K562 (cell line): ENCODE data around the gene OSBP2. TPM values are rescaled to one million over a fixed set of nuclear protein-coding genes. Genes with fewer than 3 reads are reported as not detected.
A peak's percentile ranks its signal among the peaks of the same experiment; 100 is the strongest.

ENCODE experiments used
- ATAC-seq: fragments of 200-7000 bp; cut with Tn5 transposase; 3 replicates; pipeline ENCODE4 v1.9.1; 2020; ENCODE audit warnings: moderate library complexity
- BruUV-seq: library from RNA; stranded (reverse); fragments of 400-500 nt; replicated peaks from 2 replicates; lab custom pipeline; 2021; lab: Mats Ljungman, UMichigan
- CTCF ChIA-PET: fragments of 300-600 bp; formaldehyde crosslinking; extraction: SDS; loops from one replicate; lab custom pipeline; 2021; ENCODE audit warnings: low intra/inter-chr PET ratio; lab: Yijun Ruan, JAX
- POLR2A ChIA-PET: fragments of 300-600, 350-650 bp; sonication (Branson Sonifier 250); formaldehyde crosslinking; extraction: SDS; loops from one replicate; lab custom pipeline; 2021; ENCODE audit warnings: antibody characterized with exemption, inconsistent platforms; lab: Yijun Ruan, JAX
- DNase-seq, 4 experiments: peaks; one replicate each; pipeline versions ENCODE4 v3.0.0 to v3.0.0-alpha.2; 2011 to 2018; ENCODE audit warnings: low spot score in 3 of 4, mixed read lengths in 3 of 4; ENCODE audit errors: extremely low read depth in 1 of 4
- FAIRE-seq: peaks from 2 replicates; lab custom pipeline; 2011; peaks lifted over from hg19 to GRCh38; lab: Jason Lieb, UNC
- H2AFZ ChIP-seq: 2 replicates; pipeline ENCODE4 v1.6.0; 2011; ENCODE audit warnings: low read depth, low read length, control low read depth, inconsistent platforms
- H3K27ac ChIP-seq: fragments of 200-600 bp; 3 replicates; pipeline ENCODE4 v1.8.0; 2011; ENCODE audit warnings: low read depth, mild to moderate bottlenecking, control low read depth, inconsistent platforms, low read length, moderate library complexity, mixed read lengths; ENCODE audit errors: extremely low read depth
- H3K27me3 ChIP-seq, 2 experiments: fragments of 300-600 bp in 1 of 2; 2 replicates in 1 of 2; 3 replicates in 1 of 2; pipeline versions ENCODE4 v1.6.0 to v1.8.0; 2011; ENCODE audit warnings: inconsistent platforms in 2 of 2, low read length in 2 of 2, mild to moderate bottlenecking in 1 of 2, mixed read lengths in 1 of 2, moderate library complexity in 1 of 2; ENCODE audit not compliant: control insufficient read depth in 2 of 2, insufficient read depth in 2 of 2
- H3K36me3 ChIP-seq: fragments of 300-600 bp; 3 replicates; pipeline ENCODE4 v1.8.0; 2011; ENCODE audit warnings: mild to moderate bottlenecking, low read length, inconsistent platforms; ENCODE audit not compliant: control insufficient read depth, insufficient read depth
- H3K4me1 ChIP-seq, 2 experiments: fragments of 200-600 bp in 1 of 2; replicated peaks in 1 of 2; 2 replicates in 1 of 2; 3 replicates in 1 of 2; pipeline versions ENCODE4 v1.5.1 to v1.8.0; 2011; ENCODE audit warnings: inconsistent platforms in 2 of 2, low read length in 2 of 2, mild to moderate bottlenecking in 1 of 2, mixed read lengths in 1 of 2, moderate library complexity in 1 of 2; ENCODE audit not compliant: control insufficient read depth in 2 of 2, insufficient read depth in 2 of 2
- H3K4me2 ChIP-seq: 2 replicates; pipeline ENCODE4 v1.6.1; 2011; ENCODE audit warnings: low read length, control low read depth, inconsistent platforms, mixed read lengths; ENCODE audit not compliant: insufficient read depth
- H3K4me3 ChIP-seq: fragments of 200-600 bp; sonication (generic), shearing (Covaris generic); 2 replicates; pipeline ENCODE4 v1.5.1; 2016; ENCODE audit warnings: control low read depth, inconsistent platforms
- H3K79me2 ChIP-seq: fragments of 200-600 bp; 3 replicates; pipeline ENCODE4 v1.8.0; 2011; ENCODE audit warnings: low read length, inconsistent platforms; ENCODE audit not compliant: control insufficient read depth, insufficient read depth
- H3K9ac ChIP-seq, 2 experiments: 2 replicates each; pipeline versions ENCODE4 v1.6.0 to v1.6.1; 2011; ENCODE audit warnings: low read depth in 2 of 2, low read length in 2 of 2, control low read depth in 1 of 2, inconsistent platforms in 1 of 2, mild to moderate bottlenecking in 1 of 2, mixed read lengths in 1 of 2; ENCODE audit not compliant: insufficient read depth in 1 of 2
- H3K9me1 ChIP-seq: one replicate; pipeline ENCODE4 v1.6.0; 2011; ENCODE audit warnings: inconsistent platforms, mild to moderate bottlenecking, low read length, moderate library complexity; ENCODE audit not compliant: control insufficient read depth, insufficient read depth
- H3K9me3 ChIP-seq: replicated peaks from 2 replicates; pipeline ENCODE4 v1.5.1; 2011; ENCODE audit warnings: low read depth, low read length, inconsistent platforms; ENCODE audit not compliant: control insufficient read depth, insufficient read depth
- H4K20me1 ChIP-seq: replicated peaks from 2 replicates; pipeline ENCODE4 v1.6.1; 2011; ENCODE audit warnings: low read length, inconsistent platforms, mixed read lengths; ENCODE audit not compliant: control insufficient read depth, insufficient read depth
- ATF3 ChIP-seq, 2 experiments: fragments of 450-650 bp in 1 of 2; sonication (generic) in 1 of 2; formaldehyde crosslinking in 1 of 2; IDR thresholded peaks in 1 of 2; conservative IDR thresholded peaks in 1 of 2; 2 replicates each; pipeline versions ENCODE4 v1.6.1 to v1.8.1; 2016 to 2023; ENCODE audit warnings: mild to moderate bottlenecking in 2 of 2, moderate library complexity in 2 of 2, inconsistent platforms in 1 of 2, missing genetic modification reagents in 1 of 2
- C11orf30 ChIP-seq: fragments of 450-650 bp; IDR thresholded peaks from 2 replicates; pipeline ENCODE4 v1.6.1; 2016; ENCODE audit warnings: low read depth, mild to moderate bottlenecking
- CEBPG ChIP-seq, 3 experiments: fragments of 200-800 bp in 1 of 3; sonication (Bioruptor generic) in 1 of 3; sonication (generic) in 1 of 3; formaldehyde crosslinking in 1 of 3; IDR thresholded peaks in 2 of 3; conservative IDR thresholded peaks in 1 of 3; 2 replicates each; pipeline versions ENCODE4 v1.6.1 to v1.8.0; 2016 to 2022; ENCODE audit warnings: missing compliant biosample characterization in 2 of 3, missing genetic modification characterization in 2 of 3, mild to moderate bottlenecking in 1 of 3, missing genetic modification reagents in 1 of 3
- DPF2 ChIP-seq: fragments of 450-650 bp; IDR thresholded peaks from 2 replicates; pipeline ENCODE4 v1.6.1; 2016
- FOSL1 ChIP-seq: fragments of 200-800 bp; sonication (Bioruptor generic); conservative IDR thresholded peaks from 2 replicates; pipeline ENCODE4 v1.6.1; 2016; ENCODE audit warnings: missing genetic modification characterization, missing compliant biosample characterization
- FOXM1 ChIP-seq, 2 experiments: fragments of 450-650 bp in 1 of 2; sonication (generic) in 1 of 2; formaldehyde crosslinking in 1 of 2; IDR thresholded peaks; 2 replicates each; pipeline versions ENCODE4 v1.6.1 to v1.9.0; 2017 to 2022; ENCODE audit warnings: low read depth in 2 of 2, mild to moderate bottlenecking in 2 of 2, missing genetic modification reagents in 1 of 2, moderate library complexity in 1 of 2
- GTF2A2 ChIP-seq: IDR thresholded peaks from 2 replicates; pipeline ENCODE4 v1.6.1; 2016; ENCODE audit warnings: mild to moderate bottlenecking, missing genetic modification characterization, missing compliant biosample characterization
- KAT7 ChIP-seq: sonication (generic); formaldehyde crosslinking; IDR thresholded peaks from 2 replicates; pipeline ENCODE4 v1.8.0; 2022; ENCODE audit warnings: missing genetic modification reagents, mild to moderate bottlenecking, borderline replicate concordance
- KLF13 ChIP-seq: fragments of 450-650 bp; IDR thresholded peaks from 2 replicates; pipeline ENCODE4 v1.6.1; 2016; ENCODE audit warnings: missing genetic modification characterization, low read depth, mild to moderate bottlenecking, missing compliant biosample characterization, moderate library complexity, borderline replicate concordance
- MBD1 ChIP-seq: fragments of 250-450 bp; sonication (Bioruptor Pico); IDR thresholded peaks from 2 replicates; pipeline ENCODE4 v1.8.0; 2022; ENCODE audit warnings: inconsistent platforms
- NCOA2 ChIP-seq, 2 experiments: fragments of 450-650 bp; IDR thresholded peaks; 2 replicates each; pipeline ENCODE4 v1.6.1; 2018; ENCODE audit warnings: mild to moderate bottlenecking in 2 of 2, moderate library complexity in 1 of 2; ENCODE audit not compliant: partially characterized antibody in 2 of 2
- PHB2 ChIP-seq: fragments of 450-650 bp; IDR thresholded peaks from 2 replicates; pipeline ENCODE4 v1.6.1; 2017; ENCODE audit warnings: low read depth
- SMARCE1 ChIP-seq: fragments of 450-650 bp; IDR thresholded peaks from 2 replicates; pipeline ENCODE4 v1.7.1; 2016; ENCODE audit warnings: mild to moderate bottlenecking
- SREBF1 ChIP-seq: fragments of 150-350 bp; IDR thresholded peaks from 2 replicates; pipeline ENCODE4 v1.6.1; 2014; ENCODE audit warnings: antibody characterized with exemption, low read depth, low read length, borderline replicate concordance
- TAL1 ChIP-seq: fragments of 450-650 bp; IDR thresholded peaks from 2 replicates; pipeline ENCODE4 v1.6.1; 2016; ENCODE audit warnings: mild to moderate bottlenecking
- TBL1XR1 ChIP-seq, 2 experiments: IDR thresholded peaks; 2 replicates each; pipeline ENCODE4 v1.6.1; 2012; ENCODE audit warnings: improper control_type of control experiment in 2 of 2, low read length in 2 of 2, mild to moderate bottlenecking in 1 of 2
- ZBTB17 ChIP-seq: fragments of 450-650 bp; formaldehyde crosslinking; IDR thresholded peaks from 2 replicates; pipeline ENCODE4 v1.4.0; 2020; ENCODE audit warnings: mild to moderate bottlenecking
- ZBTB43 ChIP-seq: sonication (generic); formaldehyde crosslinking; IDR thresholded peaks from 2 replicates; pipeline ENCODE4 v1.8.0; 2023; ENCODE audit warnings: mild to moderate bottlenecking, missing genetic modification reagents
- WGBS: fragments of 100-300 bp; shearing (Covaris generic); methylation state at CpG from one replicate; pipeline ENCODE4 v1.1.6; 2016; ENCODE audit warnings: low coverage, mixed read lengths; ENCODE audit not compliant: insufficient coverage; ENCODE audit errors: missing lambda C conversion rate; 5-methylcytosine and 5-hydroxymethylcytosine counted together
- in situ Hi-C: fragments of 300-500 bp; cut with MboI; formaldehyde crosslinking; loops from 4 replicates; pipeline ENCODE4 v1.15.0; 2018; ENCODE audit warnings: inconsistent platforms, mixed read lengths
- intact Hi-C: fragments of 100-400 bp; cut with micrococcal nuclease; formaldehyde crosslinking; loops from 2 replicates; pipeline ENCODE4 v1.14.2; 2022
- polyA plus RNA-seq, 8 experiments: library from polyadenylated mRNA; depleted of rRNA in 4 of 8; stranded (reverse) in 5 of 8; unstranded in 3 of 8; fragments of >200 nt; fragmentation: Nextera tagmentation in 2 of 8; fragmentation: Illumina TruSeq in 1 of 8; extraction: Ambion mirVana in 2 of 8; extraction: Trizol in 1 of 8; gene quantifications; 2 replicates each; pipeline versions ENCODE4 v1.2.1 to v1.2.3, GENCODE V29; 2011 to 2014; ENCODE audit warnings: inconsistent platforms in 1 of 8, missing spikeins in 1 of 8
- total RNA-seq, 7 experiments: library from RNA; depleted of rRNA in 6 of 7; stranded (reverse); fragments of >200 nt in 6 of 7; fragmentation: Illumina TruSeq in 2 of 7; extraction: Trizol in 2 of 7; gene quantifications; 2 replicates each; pipeline versions ENCODE4 v1.2.1 to v1.2.3, GENCODE V29; 2011 to 2021; ENCODE audit warnings: low replicate concordance in 1 of 7

Gene OSBP2
- total and polyA plus RNA-seq, 9 of the 15 experiments (the other 6 are each of a cell fraction or from before 2014, with no cell fraction given): 0.52 to 29.5 (median 21.6) TPM

GRCh38 chr22:30728826-30729225 lies 34.2 kb downstream of the OSBP2 start:
- H3K4me2 ChIP-seq: peak overlapping the region; percentile 47; the same call in 1 of the 2 replicates
- no TSS peak for BruUV-seq
- H3K4me3 ChIP-seq: no peak overlapping the region
- no peaks in the 10 kb centered on the region for H3K9me1 ChIP-seq
- WGBS: 7% methylated on average over 2 of the region's 2 CpGs
- ChIA-PET CTCF (no interaction called here), POLR2A (interaction anchor here (0.7 kb wide), 1 partner anchor 16 kb away, joined by 4 read pairs; no protein-coding TSS in a partner anchor)
- peak; percentile 82 for ATAC-seq
- H3K4me1 ChIP-seq: peaks cover 6 to 7% of the 10 kb centered on the region in 2 experiments; a peak in 3 of 5 replicates
- no peaks in the 10 kb centered on the region for H3K36me3 ChIP-seq
- peak in 2 of 4 experiments; percentile 34 to 58 for DNase-seq
- H4K20me1 ChIP-seq: no peaks in the 10 kb centered on the region
- no peaks in the 10 kb centered on the region for H3K27me3 ChIP-seq
- 0 out of 4 replicates have a peak overlapping the region, but pooled peaks of 1 of the 2 experiments have one; percentile 42 for H3K9ac ChIP-seq
- in situ Hi-C loops: no loop called here
- no peaks in the 10 kb centered on the region for H3K79me2 ChIP-seq
- H3K9me3 ChIP-seq: no peaks in the 10 kb centered on the region
- H3K27ac ChIP-seq: peak overlapping the region; percentile 35; the same call in 1 of the 3 replicates
- H2AFZ ChIP-seq: peak overlapping the region; percentile 45; the same call in 1 of the 2 replicates
- intact Hi-C loops: no loop called here
- FAIRE-seq: peak; percentile 89
- TF ChIP-seq FOSL1: peak; percentile 38; the same call in 1 of the 2 replicates
- TF ChIP-seq ZBTB17 (CRISPR knock-in tag): no peak
- peak; percentile 34; the same call in 1 of the 2 replicates for TF ChIP-seq CEBPG (CRISPR knock-in tag; IDR thresholded peaks at IDR 0.05)
- TF ChIP-seq CEBPG (tag; conservative IDR thresholded peaks at IDR 0.05 in 1 of 2, IDR thresholded peaks at IDR 0.05 in 1 of 2): peak; percentile 40 to 84; a peak in 3 of 4 replicates
- no peak for TF ChIP-seq KAT7
- peak in 1 of 2 experiments; percentile 25; a peak in 1 of 4 replicates for TF ChIP-seq TBL1XR1 (IDR thresholded peaks at IDR 0.05; ENCODE audit: low read length in 2 of 2)
- peak; percentile 65; the same call in 1 of the 2 replicates for TF ChIP-seq PHB2
- TF ChIP-seq GTF2A2 (tag): no peak
- no peak for TF ChIP-seq SREBF1
- peak in 1 of 2 experiments; percentile 15 for TF ChIP-seq NCOA2 (IDR thresholded peaks at IDR 0.05; ENCODE audit: partially characterized antibody in 2 of 2)
- peak; percentile 92 for TF ChIP-seq DPF2
- TF ChIP-seq C11orf30: peak; percentile 90
- no peak for TF ChIP-seq KLF13 (tag)
- peak; percentile 45; the same call in 1 of the 2 replicates for TF ChIP-seq FOXM1 (IDR thresholded peaks at IDR 0.05; ENCODE audit: low read depth)
- no peak for TF ChIP-seq FOXM1 (CRISPR knock-in tag; IDR thresholded peaks at IDR 0.05; ENCODE audit: low read depth)
- TF ChIP-seq ZBTB43 (CRISPR knock-in tag): no peak
- TF ChIP-seq MBD1: no peak
- TF ChIP-seq TAL1: peak; percentile 85
- TF ChIP-seq SMARCE1: peak; percentile 84
- TF ChIP-seq ATF3 (IDR thresholded peaks at IDR 0.05): 0 out of 2 replicates have a peak, but pooled peaks have one; percentile 30
- TF ChIP-seq ATF3 (CRISPR knock-in tag; conservative IDR thresholded peaks at IDR 0.05): no peak
